HepG2 (cell line): ENCODE results near the gene P4HA1. TPM values are rescaled to one million over a fixed set of nuclear protein-coding genes. Genes with fewer than 3 reads are reported as not detected.

ENCODE experiments used
- BRCA1 ChIP-seq: sonication (generic); formaldehyde crosslinking; IDR thresholded peaks from 2 replicates; pipeline ENCODE4 v1.4.0; 2020; ENCODE audit warnings: missing genetic modification reagents
- CAMTA2 ChIP-seq: sonication (generic); formaldehyde crosslinking; IDR thresholded peaks from 2 replicates; pipeline ENCODE4 v1.4.0; 2020; ENCODE audit warnings: mild to moderate bottlenecking, missing genetic modification reagents, borderline replicate concordance
- CREM ChIP-seq, 2 experiments: sonication (generic) in 1 of 2; formaldehyde crosslinking in 1 of 2; IDR thresholded peaks; 2 replicates each; pipeline versions ENCODE4 v1.4.0 to v1.6.1; 2016 to 2020; ENCODE audit warnings: antibody characterized with exemption in 1 of 2, mild to moderate bottlenecking in 1 of 2, missing genetic modification reagents in 1 of 2
- KDM2A ChIP-seq: sonication (generic); formaldehyde crosslinking; IDR thresholded peaks from 2 replicates; pipeline ENCODE4 v1.4.0; 2020; ENCODE audit warnings: low read depth, missing genetic modification reagents, borderline replicate concordance
- KLF6 ChIP-seq: IDR thresholded peaks from 2 replicates; pipeline ENCODE4 v1.8.0; 2016; ENCODE audit warnings: missing biosample characterization, missing genetic modification reagents
- MXI1 ChIP-seq: IDR thresholded peaks from 3 replicates; pipeline ENCODE4 v1.6.1; 2012; ENCODE audit warnings: low read depth, low read length, inconsistent platforms, borderline replicate concordance
- MYNN ChIP-seq: sonication (generic); formaldehyde crosslinking; IDR thresholded peaks from 2 replicates; pipeline ENCODE4 v1.4.0; 2020; ENCODE audit warnings: mild to moderate bottlenecking, low read depth, missing genetic modification reagents
- NCOR1 ChIP-seq: fragments of 200-600 bp; sonication (generic); IDR thresholded peaks from 2 replicates; pipeline ENCODE4 v1.7.0; 2017; ENCODE audit warnings: antibody characterized with exemption, low read length, borderline replicate concordance
- POLR2AphosphoS5 ChIP-seq: IDR thresholded peaks from 2 replicates; pipeline ENCODE4 v1.6.1; 2012; ENCODE audit warnings: low read depth, low read length
- SSRP1 ChIP-seq: IDR thresholded peaks from 2 replicates; pipeline ENCODE4 v1.6.1; 2016; ENCODE audit warnings: control low read depth
- ZNF124 ChIP-seq: sonication (generic); formaldehyde crosslinking; IDR thresholded peaks from 2 replicates; pipeline ENCODE4 v1.4.0; 2020; ENCODE audit warnings: missing genetic modification reagents
- ZNF317 ChIP-seq: sonication (generic); formaldehyde crosslinking; IDR thresholded peaks from 2 replicates; pipeline ENCODE4 v1.5.0; 2020; ENCODE audit warnings: mild to moderate bottlenecking, missing genetic modification reagents
- ZNF331 ChIP-seq: sonication (generic); formaldehyde crosslinking; IDR thresholded peaks from 2 replicates; pipeline ENCODE4 v1.4.0; 2020; ENCODE audit warnings: missing genetic modification reagents
- ZNF777 ChIP-seq: sonication (generic); formaldehyde crosslinking; IDR thresholded peaks from 2 replicates; pipeline ENCODE4 v1.4.0; 2020; ENCODE audit warnings: missing genetic modification reagents
- polyA plus RNA-seq, 8 experiments: library from polyadenylated mRNA; depleted of rRNA in 3 of 8; stranded (reverse) in 7 of 8; unstranded in 1 of 8; fragments of >200 nt; fragmentation: Illumina TruSeq in 4 of 8; extraction: Trizol in 4 of 8; gene quantifications; 2 replicates each; pipeline versions ENCODE4 v1.2.1 to v1.2.3, GENCODE V29; 2011 to 2016; ENCODE audit warnings: low read depth in 4 of 8, missing spikeins in 1 of 8, mixed read lengths in 1 of 8; ENCODE audit not compliant: insufficient read depth in 1 of 8
- total RNA-seq, 5 experiments: library from RNA; depleted of rRNA; stranded (reverse); fragments of >200 nt; fragmentation: Illumina TruSeq; extraction: Trizol; gene quantifications; 2 replicates each; pipeline ENCODE4 v1.2.3, GENCODE V29; 2016; ENCODE audit warnings: low read depth in 1 of 5
- TF ChIP-seq, protein P1 (sequence below): sonication (generic); formaldehyde crosslinking; IDR thresholded peaks from 2 replicates; pipeline ENCODE4 v1.5.1; 2020; ENCODE audit warnings: mild to moderate bottlenecking, missing genetic modification reagents
- TF ChIP-seq, protein P2 (sequence below): sonication (generic); formaldehyde crosslinking; IDR thresholded peaks from 2 replicates; pipeline ENCODE4 v1.5.1; 2020; ENCODE audit warnings: mild to moderate bottlenecking, missing genetic modification reagents, borderline replicate concordance
- TF ChIP-seq, protein P3 (sequence below): sonication (generic); formaldehyde crosslinking; IDR thresholded peaks from 2 replicates; pipeline ENCODE4 v1.4.0; 2020; ENCODE audit warnings: missing genetic modification reagents
- TF ChIP-seq, protein P4 (sequence below): sonication (generic); formaldehyde crosslinking; IDR thresholded peaks from 2 replicates; pipeline ENCODE4 v1.4.0; 2020; ENCODE audit warnings: missing genetic modification reagents

Gene P4HA1
- total and polyA plus RNA-seq, 2 of the 13 experiments (the other 11 are each of a cell fraction or from before 2014, with no cell fraction given) = 63.1 to 196 TPM

DNA sequence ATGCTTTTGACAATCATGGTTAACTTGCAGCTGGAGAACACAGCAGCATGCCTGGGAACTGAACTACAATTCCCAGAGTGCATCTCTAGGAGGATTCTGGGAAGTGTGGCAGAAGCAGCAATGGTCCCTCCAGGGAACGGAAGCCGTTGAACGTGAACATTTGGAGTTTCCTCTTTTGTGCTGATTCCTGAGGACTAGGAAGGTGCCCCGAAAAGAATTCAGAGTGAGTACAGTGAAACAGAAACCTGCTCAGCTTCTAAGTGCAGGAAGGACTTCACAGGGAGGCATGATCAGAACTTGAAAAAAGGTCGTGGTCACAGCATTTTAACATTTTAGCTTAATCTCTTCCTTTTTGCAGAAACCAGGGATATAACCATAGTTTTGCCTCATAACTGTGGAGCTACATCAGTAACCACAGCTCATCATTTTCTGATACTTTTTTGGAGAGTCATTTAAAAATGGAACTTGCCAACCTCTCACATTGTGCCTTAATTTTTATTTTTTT lies 13.7 kb upstream of the P4HA1 start, which contains the start of gene NUDT13 (continued):
- TF ChIP-seq CAMTA2 (CRISPR knock-in tag) (no peak), KDM2A (peak; percentile 58), ZNF124 (CRISPR knock-in tag) (0 out of 2 replicates have a peak, but pooled peaks have one; percentile 54), KLF6 (no peak), POLR2AphosphoS5 (peak; percentile 76), ZNF777 (CRISPR knock-in tag) (peak; percentile 4; the same call in 1 of the 2 replicates), BRCA1 (CRISPR knock-in tag) (0 out of 2 replicates have a peak, but pooled peaks have one; percentile 20), SSRP1 (CRISPR knock-in tag) (peak; percentile 95), ZNF331 (CRISPR knock-in tag) (peak; percentile 73; the same call in 1 of the 2 replicates), CREM (IDR thresholded peaks at IDR 0.05) (peak; percentile 98), CREM (CRISPR knock-in tag; IDR thresholded peaks at IDR 0.05) (no peak), MXI1 (peak; percentile 63; the same call in 1 of the 3 replicates), NCOR1 (0 out of 2 replicates have a peak, but pooled peaks have one; percentile 26), ZNF317 (peak; percentile 59; the same call in 1 of the 2 replicates), MYNN (CRISPR knock-in tag) (peak; percentile 27; the same call in 1 of the 2 replicates)
- TF ChIP-seq, protein P1, sequence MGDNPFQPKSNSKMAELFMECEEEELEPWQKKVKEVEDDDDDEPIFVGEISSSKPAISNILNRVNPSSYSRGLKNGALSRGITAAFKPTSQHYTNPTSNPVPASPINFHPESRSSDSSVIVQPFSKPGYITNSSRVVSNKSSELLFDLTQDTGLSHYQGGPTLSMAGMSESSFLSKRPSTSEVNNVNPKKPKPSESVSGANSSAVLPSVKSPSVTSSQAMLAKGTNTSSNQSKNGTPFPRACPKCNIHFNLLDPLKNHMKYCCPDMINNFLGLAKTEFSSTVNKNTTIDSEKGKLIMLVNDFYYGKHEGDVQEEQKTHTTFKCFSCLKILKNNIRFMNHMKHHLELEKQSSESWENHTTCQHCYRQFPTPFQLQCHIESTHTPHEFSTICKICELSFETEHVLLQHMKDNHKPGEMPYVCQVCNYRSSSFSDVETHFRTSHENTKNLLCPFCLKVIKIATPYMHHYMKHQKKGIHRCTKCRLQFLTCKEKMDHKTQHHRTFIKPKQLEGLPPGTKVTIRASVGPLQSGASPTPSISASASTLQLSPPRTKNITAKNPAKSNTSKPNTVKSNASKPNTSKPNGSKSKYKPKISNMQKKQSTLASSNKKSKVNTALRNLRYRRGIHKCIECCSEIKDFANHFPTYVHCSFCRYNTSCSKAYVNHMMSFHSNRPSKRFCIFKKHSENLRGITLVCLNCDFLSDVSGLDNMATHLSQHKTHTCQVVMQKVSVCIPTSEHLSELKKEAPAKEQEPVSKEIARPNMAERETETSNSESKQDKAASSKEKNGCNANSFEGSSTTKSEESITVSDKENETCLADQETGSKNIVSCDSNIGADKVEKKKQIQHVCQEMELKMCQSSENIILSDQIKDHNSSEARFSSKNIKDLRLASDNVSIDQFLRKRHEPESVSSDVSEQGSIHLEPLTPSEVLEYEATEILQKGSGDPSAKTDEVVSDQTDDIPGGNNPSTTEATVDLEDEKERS (CRISPR knock-in tag) = 0 out of 2 replicates have a peak, but pooled peaks have one; percentile 5
- TF ChIP-seq, protein P2, sequence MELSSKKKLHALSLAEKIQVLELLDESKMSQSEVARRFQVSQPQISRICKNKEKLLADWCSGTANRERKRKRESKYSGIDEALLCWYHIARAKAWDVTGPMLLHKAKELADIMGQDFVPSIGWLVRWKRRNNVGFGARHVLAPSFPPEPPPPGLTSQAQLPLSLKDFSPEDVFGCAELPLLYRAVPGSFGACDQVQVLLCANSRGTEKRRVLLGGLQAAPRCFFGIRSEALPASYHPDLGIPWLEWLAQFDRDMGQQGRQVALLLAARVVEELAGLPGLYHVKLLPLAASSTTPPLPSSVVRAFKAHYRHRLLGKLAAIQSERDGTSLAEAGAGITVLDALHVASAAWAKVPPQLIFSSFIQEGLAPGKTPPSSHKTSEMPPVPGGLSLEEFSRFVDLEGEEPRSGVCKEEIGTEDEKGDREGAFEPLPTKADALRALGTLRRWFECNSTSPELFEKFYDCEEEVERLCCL (CRISPR knock-in tag) = no peak; the same call in 1 of the 2 replicates
- TF ChIP-seq, protein P3, sequence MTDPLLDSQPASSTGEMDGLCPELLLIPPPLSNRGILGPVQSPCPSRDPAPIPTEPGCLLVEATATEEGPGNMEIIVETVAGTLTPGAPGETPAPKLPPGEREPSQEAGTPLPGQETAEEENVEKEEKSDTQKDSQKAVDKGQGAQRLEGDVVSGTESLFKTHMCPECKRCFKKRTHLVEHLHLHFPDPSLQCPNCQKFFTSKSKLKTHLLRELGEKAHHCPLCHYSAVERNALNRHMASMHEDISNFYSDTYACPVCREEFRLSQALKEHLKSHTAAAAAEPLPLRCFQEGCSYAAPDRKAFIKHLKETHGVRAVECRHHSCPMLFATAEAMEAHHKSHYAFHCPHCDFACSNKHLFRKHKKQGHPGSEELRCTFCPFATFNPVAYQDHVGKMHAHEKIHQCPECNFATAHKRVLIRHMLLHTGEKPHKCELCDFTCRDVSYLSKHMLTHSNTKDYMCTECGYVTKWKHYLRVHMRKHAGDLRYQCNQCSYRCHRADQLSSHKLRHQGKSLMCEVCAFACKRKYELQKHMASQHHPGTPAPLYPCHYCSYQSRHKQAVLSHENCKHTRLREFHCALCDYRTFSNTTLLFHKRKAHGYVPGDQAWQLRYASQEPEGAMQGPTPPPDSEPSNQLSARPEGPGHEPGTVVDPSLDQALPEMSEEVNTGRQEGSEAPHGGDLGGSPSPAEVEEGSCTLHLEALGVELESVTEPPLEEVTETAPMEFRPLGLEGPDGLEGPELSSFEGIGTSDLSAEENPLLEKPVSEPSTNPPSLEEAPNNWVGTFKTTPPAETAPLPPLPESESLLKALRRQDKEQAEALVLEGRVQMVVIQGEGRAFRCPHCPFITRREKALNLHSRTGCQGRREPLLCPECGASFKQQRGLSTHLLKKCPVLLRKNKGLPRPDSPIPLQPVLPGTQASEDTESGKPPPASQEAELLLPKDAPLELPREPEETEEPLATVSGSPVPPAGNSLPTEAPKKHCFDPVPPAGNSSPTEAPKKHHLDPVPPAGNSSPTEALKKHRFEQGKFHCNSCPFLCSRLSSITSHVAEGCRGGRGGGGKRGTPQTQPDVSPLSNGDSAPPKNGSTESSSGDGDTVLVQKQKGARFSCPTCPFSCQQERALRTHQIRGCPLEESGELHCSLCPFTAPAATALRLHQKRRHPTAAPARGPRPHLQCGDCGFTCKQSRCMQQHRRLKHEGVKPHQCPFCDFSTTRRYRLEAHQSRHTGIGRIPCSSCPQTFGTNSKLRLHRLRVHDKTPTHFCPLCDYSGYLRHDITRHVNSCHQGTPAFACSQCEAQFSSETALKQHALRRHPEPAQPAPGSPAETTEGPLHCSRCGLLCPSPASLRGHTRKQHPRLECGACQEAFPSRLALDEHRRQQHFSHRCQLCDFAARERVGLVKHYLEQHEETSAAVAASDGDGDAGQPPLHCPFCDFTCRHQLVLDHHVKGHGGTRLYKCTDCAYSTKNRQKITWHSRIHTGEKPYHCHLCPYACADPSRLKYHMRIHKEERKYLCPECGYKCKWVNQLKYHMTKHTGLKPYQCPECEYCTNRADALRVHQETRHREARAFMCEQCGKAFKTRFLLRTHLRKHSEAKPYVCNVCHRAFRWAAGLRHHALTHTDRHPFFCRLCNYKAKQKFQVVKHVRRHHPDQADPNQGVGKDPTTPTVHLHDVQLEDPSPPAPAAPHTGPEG (CRISPR knock-in tag) = peak; percentile 14; the same call in 1 of the 2 replicates
- TF ChIP-seq, protein P4, sequence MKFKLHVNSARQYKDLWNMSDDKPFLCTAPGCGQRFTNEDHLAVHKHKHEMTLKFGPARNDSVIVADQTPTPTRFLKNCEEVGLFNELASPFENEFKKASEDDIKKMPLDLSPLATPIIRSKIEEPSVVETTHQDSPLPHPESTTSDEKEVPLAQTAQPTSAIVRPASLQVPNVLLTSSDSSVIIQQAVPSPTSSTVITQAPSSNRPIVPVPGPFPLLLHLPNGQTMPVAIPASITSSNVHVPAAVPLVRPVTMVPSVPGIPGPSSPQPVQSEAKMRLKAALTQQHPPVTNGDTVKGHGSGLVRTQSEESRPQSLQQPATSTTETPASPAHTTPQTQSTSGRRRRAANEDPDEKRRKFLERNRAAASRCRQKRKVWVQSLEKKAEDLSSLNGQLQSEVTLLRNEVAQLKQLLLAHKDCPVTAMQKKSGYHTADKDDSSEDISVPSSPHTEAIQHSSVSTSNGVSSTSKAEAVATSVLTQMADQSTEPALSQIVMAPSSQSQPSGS (CRISPR knock-in tag) = peak; percentile 75
